GM12891 (cell line): ENCODE data around the gene AHSP.

Source experiments
- POLR2A ChIP-seq: IDR thresholded peaks from 2 replicates; pipeline ENCODE4 v1.6.1; 2011; ENCODE audit warnings: low read depth, low read length, control low read depth
- POLR2AphosphoS5 ChIP-seq: IDR thresholded peaks from 2 replicates; pipeline ENCODE4 v1.6.1; 2011; ENCODE audit warnings: low read depth, low read length, control low read depth
- SPI1 ChIP-seq: IDR thresholded peaks from 2 replicates; pipeline ENCODE4 v1.6.1; 2011; ENCODE audit warnings: low read depth, low read length, control low read depth
- TAF1 ChIP-seq: IDR thresholded peaks from 2 replicates; pipeline ENCODE4 v1.6.1; 2011; ENCODE audit warnings: low read depth, low read length, control low read depth

DNA sequence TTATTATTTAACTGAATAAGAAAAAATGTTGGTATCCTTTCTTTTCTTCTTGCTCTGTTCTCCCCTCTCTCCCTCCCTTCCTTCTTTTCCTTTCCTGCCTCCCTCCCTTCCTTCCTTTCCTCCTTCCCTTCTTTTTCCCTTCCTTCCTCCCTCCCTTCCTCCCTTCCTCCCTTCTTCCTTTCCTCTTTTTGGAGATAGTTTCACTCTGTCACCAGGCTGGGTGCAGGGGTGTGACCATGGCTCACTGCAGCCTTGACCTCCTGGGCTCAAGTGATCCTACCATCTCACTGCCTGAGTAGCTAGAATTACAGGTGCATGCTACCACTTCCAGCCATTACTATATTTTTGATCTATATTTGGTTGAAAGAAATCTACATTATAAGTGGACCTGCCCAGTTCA, 13.8 kb upstream of the AHSP start:
- no peak for TF ChIP-seq POLR2AphosphoS5
- no peak for TF ChIP-seq POLR2A
- TF ChIP-seq SPI1 = no peak
- no peak for TF ChIP-seq TAF1
